ENCODE results near the gene PRPH2. TPM values are rescaled to one million over a fixed set of nuclear protein-coding genes. Genes with fewer than 3 reads are reported as not detected.

The PRPH2 gene
- total and polyA plus RNA-seq, 2 of the 13 experiments (the other 11 are each of a cell fraction or from before 2014, with no cell fraction given): 0.03 to 0.04 TPM

GRCh38 chr6:42715871-42716270 lies 6.5 kb downstream of the PRPH2 start (continued):
- TF ChIP-seq, protein P1, sequence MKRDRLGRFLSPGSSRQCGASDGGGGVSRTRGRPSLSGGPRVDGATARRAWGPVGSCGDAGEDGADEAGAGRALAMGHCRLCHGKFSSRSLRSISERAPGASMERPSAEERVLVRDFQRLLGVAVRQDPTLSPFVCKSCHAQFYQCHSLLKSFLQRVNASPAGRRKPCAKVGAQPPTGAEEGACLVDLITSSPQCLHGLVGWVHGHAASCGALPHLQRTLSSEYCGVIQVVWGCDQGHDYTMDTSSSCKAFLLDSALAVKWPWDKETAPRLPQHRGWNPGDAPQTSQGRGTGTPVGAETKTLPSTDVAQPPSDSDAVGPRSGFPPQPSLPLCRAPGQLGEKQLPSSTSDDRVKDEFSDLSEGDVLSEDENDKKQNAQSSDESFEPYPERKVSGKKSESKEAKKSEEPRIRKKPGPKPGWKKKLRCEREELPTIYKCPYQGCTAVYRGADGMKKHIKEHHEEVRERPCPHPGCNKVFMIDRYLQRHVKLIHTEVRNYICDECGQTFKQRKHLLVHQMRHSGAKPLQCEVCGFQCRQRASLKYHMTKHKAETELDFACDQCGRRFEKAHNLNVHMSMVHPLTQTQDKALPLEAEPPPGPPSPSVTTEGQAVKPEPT (CRISPR knock-in tag; IDR thresholded peaks at IDR 0.05; ENCODE audit: low read depth): no peak
- no peak for TF ChIP-seq HNRNPLL (IDR thresholded peaks at IDR 0.05; ENCODE audit: low read depth, low read length, poor library complexity, severe bottlenecking)
- no peak for TF ChIP-seq ZNF326 (CRISPR knock-in tag; IDR thresholded peaks at IDR 0.05; ENCODE audit: borderline replicate concordance)
- TF ChIP-seq FOXK2 (IDR thresholded peaks at IDR 0.05): no peak
- TF ChIP-seq NR0B2 (CRISPR knock-in tag; IDR thresholded peaks at IDR 0.05): no peak

- intact Hi-C loops (cut with micrococcal nuclease; ENCODE audit: unreplicated experiment): no loop called here
- Histone ChIP-seq H3K9ac (ENCODE audit: insufficient read depth, low read depth, low read length) (no peak overlapping the region), H3K27me3 (ENCODE audit: control insufficient read depth in 1 of 2, insufficient read depth in 2 of 2, low read length in 2 of 2) (peaks cover 0 to 16% of the 10 kb centered on the region in 2 experiments; a peak in 2 of 5 replicates), H3K79me2 (ENCODE audit: insufficient read depth, low read length) (no peaks in the 10 kb centered on the region), H3K36me3 (replicated peaks in 1 of 2; ENCODE audit: control insufficient read depth in 1 of 2, insufficient read depth in 2 of 2, low read length in 2 of 2) (no peaks in the 10 kb centered on the region), H3K4me1 (ENCODE audit: insufficient read depth, low read length) (no peaks in the 10 kb centered on the region), H3K4me3 (replicated peaks in 1 of 3; ENCODE audit: insufficient read depth in 1 of 3, low read depth in 2 of 3, low read length in 3 of 3) (no peak overlapping the region), H3K27ac (ENCODE audit: extremely low read length, insufficient read depth, low read length) (no peak overlapping the region), H4K20me1 (ENCODE audit: insufficient read depth, low read length) (no peaks in the 10 kb centered on the region), H3K4me2 (ENCODE audit: low read depth, low read length) (no peak overlapping the region), H3K9me3 (ENCODE audit: low read length) (peaks cover 9% of the 10 kb centered on the region), H2AFZ (ENCODE audit: low read length) (no peak overlapping the region)
- ATAC-seq: no peak; the same call in 2 of the 3 replicates
- DNase-seq (ENCODE audit: low spot score): no peak
- BruUV-seq (replicated peaks): no TSS peak
- CTCF ChIA-PET (ENCODE audit: low intra/inter-chr PET ratio, low total read pairs): no interaction called here
- 30% methylated on average over 4 of the region's 4 CpGs for WGBS (ENCODE audit: low lambda C conversion rate)
- FAIRE-seq: no peak
- in situ Hi-C loops (cut with HindIII; ENCODE audit: extremely low pct_ligation_motif_present, low pct_unique_long_range_greater_than_20kb): no loop called here
- POLR2A ChIA-PET: interaction anchor here (1.0 to 1.8 kb wide), 2 partner anchors 32 to 166 kb away, joined by 4 to 6 read pairs; partner anchors contain the start of gene TBCC
- TF ChIP-seq YY1 (IDR thresholded peaks at IDR 0.05; ENCODE audit: insufficient read depth, insufficient replicate concordance, low read depth, low read length): no peak
- no peak for TF ChIP-seq ZFY (CRISPR knock-in tag; IDR thresholded peaks at IDR 0.05)
- no peak for TF ChIP-seq ZBTB40 (IDR thresholded peaks at IDR 0.05)
- no peak for TF ChIP-seq ZBTB40 (CRISPR knock-in tag; IDR thresholded peaks at IDR 0.05)
These were observed 8.2 kb downstream of the PRPH2 start for GRCh38 chr6:42714098-42714761.
